GM19099 (cell line): Measurements from ENCODE around the gene CERT1.

Source experiments
- POLR2A ChIP-seq: IDR thresholded peaks from 3 replicates; pipeline ENCODE4 v1.6.1; 2011; ENCODE audit warnings: low read depth; ENCODE audit not compliant: insufficient read length; ENCODE audit errors: extremely low read depth

Gene CERT1

GRCh38 chr5:75526070-75526469 lies 14.6 kb upstream of the CERT1 start:
- no peak for TF ChIP-seq POLR2A

GRCh38 chr5:75525344-75525743 lies 13.9 kb upstream of the CERT1 start:
- no peak for TF ChIP-seq POLR2A

GRCh38 chr5:75524591-75524990 lies 13.2 kb upstream of the CERT1 start:
- no peak for TF ChIP-seq POLR2A

GRCh38 chr5:75524071-75524470 lies 12.6 kb upstream of the CERT1 start:
- no peak for TF ChIP-seq POLR2A

- no peak for TF ChIP-seq POLR2A
Observed at GRCh38 chr5:75523275-75523674, 11.8 kb upstream of the CERT1 start.

GRCh38 chr5:75522542-75522941 lies 11.1 kb upstream of the CERT1 start:
- no peak for TF ChIP-seq POLR2A

- TF ChIP-seq POLR2A, result no peak
Observed at GRCh38 chr5:75522025-75522424, 10.6 kb upstream of the CERT1 start.

- TF ChIP-seq POLR2A, result no peak
Observed at GRCh38 chr5:75521195-75521594, 9.8 kb upstream of the CERT1 start.

- TF ChIP-seq POLR2A, result no peak
Observed at GRCh38 chr5:75519761-75520160, 8.3 kb upstream of the CERT1 start.

GRCh38 chr5:75514323-75514722 lies 2.9 kb upstream of the CERT1 start:
- no peak for TF ChIP-seq POLR2A

- TF ChIP-seq POLR2A, result no peak
Observed at GRCh38 chr5:75513841-75514240, 2.4 kb upstream of the CERT1 start.

GRCh38 chr5:75512383-75513074 lies 1.1 kb upstream of the CERT1 start:
- TF ChIP-seq POLR2A, result no peak

- TF ChIP-seq POLR2A, result no peak
Observed at GRCh38 chr5:75510836-75511434, 494 bp downstream of the CERT1 start.

GRCh38 chr5:75510417-75510835 lies 1.0 kb downstream of the CERT1 start:
- TF ChIP-seq POLR2A, result no peak

GRCh38 chr5:75509956-75510355 lies 1.5 kb downstream of the CERT1 start:
- TF ChIP-seq POLR2A, result no peak

GRCh38 chr5:75509546-75509945 lies 1.9 kb downstream of the CERT1 start:
- TF ChIP-seq POLR2A, result no peak

GRCh38 chr5:75507841-75508240 lies 3.6 kb downstream of the CERT1 start:
- TF ChIP-seq POLR2A, result no peak

- TF ChIP-seq POLR2A, result no peak
Observed at GRCh38 chr5:75498208-75498777, 13.1 kb downstream of the CERT1 start.
